HepG2 (cell line): ENCODE results near the gene XXYLT1. TPM values are rescaled to one million over a fixed set of nuclear protein-coding genes. Genes with fewer than 3 reads are reported as not detected.

Source experiments
- ADNP ChIP-seq: sonication (generic); formaldehyde crosslinking; IDR thresholded peaks from 2 replicates; pipeline ENCODE4 v1.4.0; 2020; ENCODE audit warnings: missing genetic modification reagents
- ESRRA ChIP-seq: sonication (generic); formaldehyde crosslinking; IDR thresholded peaks from 2 replicates; pipeline ENCODE4 v1.5.1; 2020; ENCODE audit warnings: mild to moderate bottlenecking, low read depth, missing genetic modification reagents
- ETV5 ChIP-seq: IDR thresholded peaks from 2 replicates; pipeline ENCODE4 v1.6.1; 2018; ENCODE audit warnings: missing biosample characterization, missing genetic modification reagents, inconsistent platforms, borderline replicate concordance
- HDAC1 ChIP-seq: sonication (generic); formaldehyde crosslinking; IDR thresholded peaks from 2 replicates; pipeline ENCODE4 v1.5.1; 2020; ENCODE audit warnings: mild to moderate bottlenecking, missing genetic modification reagents
- PITX1 ChIP-seq: sonication (generic); formaldehyde crosslinking; IDR thresholded peaks from 2 replicates; pipeline ENCODE4 v1.5.1; 2020; ENCODE audit warnings: mild to moderate bottlenecking, missing genetic modification reagents
- SCMH1 ChIP-seq: sonication (generic); formaldehyde crosslinking; IDR thresholded peaks from 2 replicates; pipeline ENCODE4 v1.9.0; 2021; ENCODE audit warnings: missing genetic modification reagents, mild to moderate bottlenecking, borderline replicate concordance
- TCF7 ChIP-seq: sonication (generic); IDR thresholded peaks from 2 replicates; pipeline ENCODE4 v1.6.1; 2016; ENCODE audit warnings: antibody characterized with exemption, low read depth
- THAP11 ChIP-seq: IDR thresholded peaks from 2 replicates; pipeline ENCODE4 v1.6.1; 2016; ENCODE audit warnings: missing biosample characterization, missing genetic modification reagents
- ZBTB7A ChIP-seq: sonication (generic); formaldehyde crosslinking; IDR thresholded peaks from 2 replicates; pipeline ENCODE4 v1.8.0; 2022; ENCODE audit warnings: mild to moderate bottlenecking, missing genetic modification reagents
- ZFP36L2 ChIP-seq: sonication (generic); formaldehyde crosslinking; IDR thresholded peaks from 2 replicates; pipeline ENCODE4 v1.4.0; 2020; ENCODE audit warnings: missing genetic modification reagents
- ZNF317 ChIP-seq: sonication (generic); formaldehyde crosslinking; IDR thresholded peaks from 2 replicates; pipeline ENCODE4 v1.5.0; 2020; ENCODE audit warnings: mild to moderate bottlenecking, missing genetic modification reagents
- ZNF569 ChIP-seq: sonication (generic); formaldehyde crosslinking; IDR thresholded peaks from 2 replicates; pipeline ENCODE4 v1.5.0; 2020; ENCODE audit warnings: mild to moderate bottlenecking, missing genetic modification reagents, moderate library complexity, borderline replicate concordance
- ZNF646 ChIP-seq: sonication (generic); formaldehyde crosslinking; IDR thresholded peaks from 2 replicates; pipeline ENCODE4 v1.9.0; 2021; ENCODE audit warnings: mild to moderate bottlenecking, missing genetic modification reagents
- ZNF792 ChIP-seq: IDR thresholded peaks from 2 replicates; pipeline ENCODE4 v1.6.1; 2016
- ZSCAN29 ChIP-seq: sonication (generic); formaldehyde crosslinking; conservative IDR thresholded peaks from 2 replicates; pipeline ENCODE4 v1.4.0; 2020; ENCODE audit warnings: mild to moderate bottlenecking, missing genetic modification reagents
- polyA plus RNA-seq, 8 experiments: library from polyadenylated mRNA; depleted of rRNA in 3 of 8; stranded (reverse) in 7 of 8; unstranded in 1 of 8; fragments of >200 nt; fragmentation: Illumina TruSeq in 4 of 8; extraction: Trizol in 4 of 8; gene quantifications; 2 replicates each; pipeline versions ENCODE4 v1.2.1 to v1.2.3, GENCODE V29; 2011 to 2016; ENCODE audit warnings: low read depth in 4 of 8, missing spikeins in 1 of 8, mixed read lengths in 1 of 8; ENCODE audit not compliant: insufficient read depth in 1 of 8
- total RNA-seq, 5 experiments: library from RNA; depleted of rRNA; stranded (reverse); fragments of >200 nt; fragmentation: Illumina TruSeq; extraction: Trizol; gene quantifications; 2 replicates each; pipeline ENCODE4 v1.2.3, GENCODE V29; 2016; ENCODE audit warnings: low read depth in 1 of 5
- TF ChIP-seq, protein P1 (sequence below): IDR thresholded peaks from 2 replicates; pipeline ENCODE4 v1.6.1; 2016; ENCODE audit warnings: low read depth, missing genetic modification reagents, missing compliant biosample characterization
- TF ChIP-seq, protein P2 (sequence below): sonication (generic); formaldehyde crosslinking; IDR thresholded peaks from 2 replicates; pipeline ENCODE4 v1.4.0; 2020; ENCODE audit warnings: missing genetic modification reagents

XXYLT1 gene
- total and polyA plus RNA-seq, 2 of the 13 experiments (the other 11 are each of a cell fraction or from before 2014, with no cell fraction given): 17.7 to 19.0 TPM

DNA sequence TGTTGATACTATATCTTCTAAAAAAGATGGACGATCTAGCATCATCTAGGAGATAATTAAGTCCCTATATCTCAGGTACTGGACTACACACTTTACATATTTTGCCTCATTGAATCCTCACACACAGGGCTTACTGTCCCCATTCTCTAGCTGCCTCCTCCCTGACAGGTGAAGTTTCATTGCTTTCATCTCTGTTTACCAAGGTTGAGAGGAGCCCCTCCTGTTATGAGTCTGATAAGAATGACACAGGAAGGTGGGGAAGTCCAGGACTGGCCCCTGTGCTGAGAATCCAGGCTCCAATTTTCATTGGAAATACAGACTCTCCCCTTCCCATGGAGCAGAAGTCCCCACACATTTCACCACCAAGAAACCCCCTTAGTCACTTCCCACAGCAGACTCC, 105.2 kb downstream of the XXYLT1 start (continued):
- TF ChIP-seq, protein P1, sequence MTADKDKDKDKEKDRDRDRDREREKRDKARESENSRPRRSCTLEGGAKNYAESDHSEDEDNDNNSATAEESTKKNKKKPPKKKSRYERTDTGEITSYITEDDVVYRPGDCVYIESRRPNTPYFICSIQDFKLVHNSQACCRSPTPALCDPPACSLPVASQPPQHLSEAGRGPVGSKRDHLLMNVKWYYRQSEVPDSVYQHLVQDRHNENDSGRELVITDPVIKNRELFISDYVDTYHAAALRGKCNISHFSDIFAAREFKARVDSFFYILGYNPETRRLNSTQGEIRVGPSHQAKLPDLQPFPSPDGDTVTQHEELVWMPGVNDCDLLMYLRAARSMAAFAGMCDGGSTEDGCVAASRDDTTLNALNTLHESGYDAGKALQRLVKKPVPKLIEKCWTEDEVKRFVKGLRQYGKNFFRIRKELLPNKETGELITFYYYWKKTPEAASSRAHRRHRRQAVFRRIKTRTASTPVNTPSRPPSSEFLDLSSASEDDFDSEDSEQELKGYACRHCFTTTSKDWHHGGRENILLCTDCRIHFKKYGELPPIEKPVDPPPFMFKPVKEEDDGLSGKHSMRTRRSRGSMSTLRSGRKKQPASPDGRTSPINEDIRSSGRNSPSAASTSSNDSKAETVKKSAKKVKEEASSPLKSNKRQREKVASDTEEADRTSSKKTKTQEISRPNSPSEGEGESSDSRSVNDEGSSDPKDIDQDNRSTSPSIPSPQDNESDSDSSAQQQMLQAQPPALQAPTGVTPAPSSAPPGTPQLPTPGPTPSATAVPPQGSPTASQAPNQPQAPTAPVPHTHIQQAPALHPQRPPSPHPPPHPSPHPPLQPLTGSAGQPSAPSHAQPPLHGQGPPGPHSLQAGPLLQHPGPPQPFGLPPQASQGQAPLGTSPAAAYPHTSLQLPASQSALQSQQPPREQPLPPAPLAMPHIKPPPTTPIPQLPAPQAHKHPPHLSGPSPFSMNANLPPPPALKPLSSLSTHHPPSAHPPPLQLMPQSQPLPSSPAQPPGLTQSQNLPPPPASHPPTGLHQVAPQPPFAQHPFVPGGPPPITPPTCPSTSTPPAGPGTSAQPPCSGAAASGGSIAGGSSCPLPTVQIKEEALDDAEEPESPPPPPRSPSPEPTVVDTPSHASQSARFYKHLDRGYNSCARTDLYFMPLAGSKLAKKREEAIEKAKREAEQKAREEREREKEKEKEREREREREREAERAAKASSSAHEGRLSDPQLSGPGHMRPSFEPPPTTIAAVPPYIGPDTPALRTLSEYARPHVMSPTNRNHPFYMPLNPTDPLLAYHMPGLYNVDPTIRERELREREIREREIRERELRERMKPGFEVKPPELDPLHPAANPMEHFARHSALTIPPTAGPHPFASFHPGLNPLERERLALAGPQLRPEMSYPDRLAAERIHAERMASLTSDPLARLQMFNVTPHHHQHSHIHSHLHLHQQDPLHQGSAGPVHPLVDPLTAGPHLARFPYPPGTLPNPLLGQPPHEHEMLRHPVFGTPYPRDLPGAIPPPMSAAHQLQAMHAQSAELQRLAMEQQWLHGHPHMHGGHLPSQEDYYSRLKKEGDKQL (CRISPR knock-in tag): peak; percentile 86
- TF ChIP-seq ZNF646 (no peak; the same call in 1 of the 2 replicates), ZBTB7A (CRISPR knock-in tag) (peak; percentile 71; the same call in 1 of the 2 replicates), TCF7 (peak; percentile 97), ZNF569 (CRISPR knock-in tag) (no peak), THAP11 (CRISPR knock-in tag) (peak; percentile 50), ZFP36L2 (CRISPR knock-in tag) (no peak), ZNF792 (CRISPR knock-in tag) (peak; percentile 75; the same call in 1 of the 2 replicates), ZSCAN29 (CRISPR knock-in tag) (0 out of 2 replicates have a peak, but pooled peaks have one; percentile 43), ESRRA (CRISPR knock-in tag) (0 out of 2 replicates have a peak, but pooled peaks have one; percentile 32), ZNF317 (CRISPR knock-in tag) (peak; percentile 33; the same call in 1 of the 2 replicates), ADNP (CRISPR knock-in tag) (no peak), HDAC1 (CRISPR knock-in tag) (peak; percentile 51; the same call in 1 of the 2 replicates), ETV5 (CRISPR knock-in tag) (peak; percentile 91), PITX1 (CRISPR knock-in tag) (peak; percentile 90), SCMH1 (CRISPR knock-in tag) (no peak)
- TF ChIP-seq, protein P2, sequence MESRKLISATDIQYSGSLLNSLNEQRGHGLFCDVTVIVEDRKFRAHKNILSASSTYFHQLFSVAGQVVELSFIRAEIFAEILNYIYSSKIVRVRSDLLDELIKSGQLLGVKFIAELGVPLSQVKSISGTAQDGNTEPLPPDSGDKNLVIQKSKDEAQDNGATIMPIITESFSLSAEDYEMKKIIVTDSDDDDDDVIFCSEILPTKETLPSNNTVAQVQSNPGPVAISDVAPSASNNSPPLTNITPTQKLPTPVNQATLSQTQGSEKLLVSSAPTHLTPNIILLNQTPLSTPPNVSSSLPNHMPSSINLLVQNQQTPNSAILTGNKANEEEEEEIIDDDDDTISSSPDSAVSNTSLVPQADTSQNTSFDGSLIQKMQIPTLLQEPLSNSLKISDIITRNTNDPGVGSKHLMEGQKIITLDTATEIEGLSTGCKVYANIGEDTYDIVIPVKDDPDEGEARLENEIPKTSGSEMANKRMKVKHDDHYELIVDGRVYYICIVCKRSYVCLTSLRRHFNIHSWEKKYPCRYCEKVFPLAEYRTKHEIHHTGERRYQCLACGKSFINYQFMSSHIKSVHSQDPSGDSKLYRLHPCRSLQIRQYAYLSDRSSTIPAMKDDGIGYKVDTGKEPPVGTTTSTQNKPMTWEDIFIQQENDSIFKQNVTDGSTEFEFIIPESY (CRISPR knock-in tag): peak; percentile 40; the same call in 1 of the 2 replicates
